HG03571 (cell line): Measurements from ENCODE around the gene SIRPA.

Source experiments
- ATAC-seq: cut with Tn5 transposase; IDR thresholded peaks from one replicate; pipeline ENCODE4 v1.9.1; 2021; ENCODE audit not compliant: unreplicated experiment

Gene SIRPA

DNA sequence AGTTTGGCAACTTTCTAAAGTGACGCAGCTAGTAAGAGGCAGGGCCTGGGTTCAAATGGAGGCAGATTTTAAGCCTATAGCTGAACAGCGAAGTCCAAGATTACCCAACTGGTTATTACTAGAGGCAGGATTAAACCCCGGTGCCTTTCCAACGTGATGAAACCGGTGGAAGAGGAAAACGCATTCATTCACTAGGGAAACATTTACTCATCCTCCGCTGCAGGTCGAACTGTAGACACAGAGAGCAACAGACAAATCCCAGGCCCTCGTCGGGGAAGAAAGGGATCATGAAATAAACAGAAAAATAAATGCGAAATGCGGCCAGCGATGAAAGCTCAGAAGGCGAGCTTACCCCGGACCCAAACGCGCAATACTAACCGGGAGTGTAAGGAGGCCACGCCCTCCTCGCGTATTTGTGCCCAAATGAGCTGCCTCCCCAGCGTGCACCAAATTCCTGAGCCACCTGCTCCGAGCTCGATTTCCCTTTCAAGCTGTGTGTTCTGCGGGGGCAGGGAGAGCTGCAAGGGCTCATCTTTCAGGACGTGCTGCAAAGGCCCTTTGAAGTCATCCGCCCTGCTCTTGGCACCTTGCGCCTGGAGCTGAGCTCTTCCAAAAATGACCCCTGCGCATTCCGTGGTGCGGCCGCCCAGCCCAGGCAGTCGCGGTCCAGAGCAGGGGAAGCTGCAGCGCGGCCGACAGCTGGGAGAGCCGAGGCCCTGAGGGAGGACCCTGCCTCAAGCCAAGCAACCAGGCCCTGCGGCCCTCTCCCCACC is 51.7 kb downstream of the SIRPA start:
- ATAC-seq: no peak

DNA sequence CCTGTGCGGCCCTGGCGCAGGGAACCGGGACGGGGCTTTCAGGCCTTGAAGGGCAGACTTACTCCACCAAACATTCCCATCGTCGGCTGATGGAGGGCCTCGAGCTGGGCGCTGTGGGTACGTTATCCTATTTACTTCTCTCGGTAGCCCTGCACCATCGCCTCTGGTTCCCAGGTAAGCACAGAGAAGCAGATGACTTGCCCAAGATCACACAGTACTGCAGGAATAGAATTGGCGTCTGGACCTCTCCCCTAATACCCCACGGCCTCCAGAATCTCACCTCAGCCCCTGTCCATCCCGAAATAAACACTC is 52.3 kb downstream of the SIRPA start:
- ATAC-seq: no peak

DNA sequence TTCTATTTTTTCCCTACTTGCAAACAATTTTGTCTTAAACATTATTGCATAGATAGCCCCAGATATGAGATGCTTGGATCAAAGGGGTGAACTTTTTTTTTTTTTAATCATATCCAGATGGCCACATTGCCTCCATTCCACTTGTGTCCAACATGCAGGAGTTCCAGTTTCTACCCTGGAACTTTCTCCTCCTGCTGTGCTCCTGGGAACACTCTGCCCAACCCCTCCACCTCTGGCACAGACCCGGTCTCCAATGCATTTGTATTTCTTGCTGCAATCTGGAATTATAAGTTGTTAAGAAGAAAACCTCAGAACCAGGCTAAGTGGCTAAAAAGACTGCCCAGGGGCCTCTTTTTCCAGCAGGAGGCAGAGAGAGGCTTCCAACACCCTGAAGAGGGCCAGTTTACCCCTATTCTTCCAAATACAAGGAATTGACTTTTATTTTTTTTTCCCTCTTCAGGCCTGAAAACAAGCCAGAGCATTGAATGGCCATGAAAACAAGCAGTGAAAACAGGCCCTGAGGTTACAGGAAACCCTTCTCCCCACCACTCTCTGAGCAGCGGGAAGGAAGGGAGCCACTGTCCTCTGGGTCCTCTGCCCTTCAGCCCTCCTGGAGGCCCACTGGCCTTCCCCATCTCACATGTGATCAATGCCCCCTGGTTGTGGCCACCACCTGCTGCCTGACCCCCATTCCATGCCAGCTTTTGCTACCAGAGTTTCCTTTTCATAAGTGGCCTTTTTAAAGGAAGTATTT is 54.3 kb downstream of the SIRPA start:
- ATAC-seq: no peak

DNA sequence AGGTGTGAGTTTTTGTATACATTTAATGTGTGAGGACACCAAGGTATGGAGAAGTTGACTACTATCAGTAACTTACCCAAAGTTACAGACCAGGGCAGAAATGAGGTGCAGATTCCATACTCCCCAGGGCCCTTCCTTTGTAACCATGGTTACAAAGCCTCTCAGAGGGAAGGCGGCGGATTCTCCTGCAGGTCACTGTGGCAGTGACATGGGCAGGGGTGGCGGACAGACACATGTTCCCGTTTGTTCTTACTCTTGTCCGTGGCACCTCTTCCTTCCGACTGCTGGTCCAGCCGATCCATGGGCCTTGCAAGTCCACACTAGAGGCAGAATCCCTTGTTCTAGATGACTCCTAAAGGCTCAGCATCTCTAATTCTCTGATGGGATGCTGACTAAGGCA is 55.6 kb downstream of the SIRPA start:
- no peak for ATAC-seq

DNA sequence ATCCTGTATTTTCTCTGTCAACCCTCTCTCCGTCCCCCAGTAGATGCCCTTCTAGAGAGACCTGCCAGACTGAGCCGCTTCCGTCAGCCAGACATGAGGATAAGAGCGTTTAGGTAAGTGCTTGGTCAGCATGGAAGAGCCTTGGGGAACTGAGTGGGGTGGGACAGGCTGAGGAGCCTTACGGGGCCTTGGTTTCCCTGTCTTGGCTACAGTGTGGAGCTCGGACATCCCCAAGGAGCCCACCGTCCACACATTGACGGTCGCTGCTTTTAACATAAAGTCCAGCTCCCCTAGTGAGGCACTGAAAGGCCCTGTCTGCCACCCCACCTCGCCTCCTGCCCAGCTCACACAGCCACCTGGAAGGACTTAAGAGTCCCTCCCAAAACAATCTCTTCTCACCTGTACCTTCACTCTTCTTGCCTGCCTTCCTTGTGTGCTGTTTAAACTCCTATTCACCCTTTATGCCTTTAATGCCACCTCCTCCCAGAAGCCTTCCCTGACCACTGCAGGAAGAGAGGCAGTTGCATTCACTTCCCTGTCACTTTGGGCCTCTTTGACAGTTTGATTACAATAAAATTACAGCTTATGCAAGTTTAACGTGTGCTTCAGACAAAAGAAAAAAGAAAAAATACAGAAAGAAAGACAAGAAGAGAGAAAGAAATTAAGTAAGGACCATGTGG is 56.4 kb downstream of the SIRPA start:
- ATAC-seq: no peak

DNA sequence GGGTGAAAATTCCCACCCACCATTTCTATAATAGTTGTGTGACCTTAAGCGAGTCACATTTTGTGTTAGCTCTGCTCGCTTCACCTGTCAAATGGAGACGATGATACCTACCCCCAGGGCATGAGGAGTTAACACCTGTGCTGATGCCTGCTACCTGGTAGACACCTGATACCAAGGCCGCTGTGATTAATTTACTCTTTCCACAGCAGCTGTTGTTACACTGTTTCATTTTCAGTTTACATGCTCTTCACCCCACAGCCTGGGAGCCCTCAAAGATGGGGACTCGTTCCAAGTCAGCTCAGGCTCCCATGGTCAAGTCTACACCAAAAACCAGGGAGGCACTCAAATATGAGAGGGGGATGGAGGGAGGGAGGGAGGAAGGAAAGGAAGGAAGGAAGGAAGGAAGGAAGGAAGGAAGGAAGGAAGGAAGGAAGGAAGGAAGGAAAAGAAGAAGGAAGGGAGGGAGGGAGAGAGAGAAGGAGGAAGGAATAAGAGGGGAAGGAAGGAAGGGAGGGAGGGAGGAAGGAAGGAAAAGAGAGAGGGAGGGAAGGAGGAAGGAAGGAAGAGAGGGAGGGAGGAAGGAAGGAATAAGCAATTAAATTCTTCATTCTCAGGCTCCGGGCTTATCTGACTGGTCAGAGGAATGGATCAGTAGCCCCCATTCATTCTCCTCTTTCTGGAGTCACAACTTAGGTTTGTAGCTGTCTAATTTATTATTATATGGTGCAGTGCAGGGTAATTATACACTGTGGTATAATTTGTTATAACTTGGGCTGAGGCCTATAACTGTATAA is 57.7 kb downstream of the SIRPA start:
- ATAC-seq: no peak

DNA sequence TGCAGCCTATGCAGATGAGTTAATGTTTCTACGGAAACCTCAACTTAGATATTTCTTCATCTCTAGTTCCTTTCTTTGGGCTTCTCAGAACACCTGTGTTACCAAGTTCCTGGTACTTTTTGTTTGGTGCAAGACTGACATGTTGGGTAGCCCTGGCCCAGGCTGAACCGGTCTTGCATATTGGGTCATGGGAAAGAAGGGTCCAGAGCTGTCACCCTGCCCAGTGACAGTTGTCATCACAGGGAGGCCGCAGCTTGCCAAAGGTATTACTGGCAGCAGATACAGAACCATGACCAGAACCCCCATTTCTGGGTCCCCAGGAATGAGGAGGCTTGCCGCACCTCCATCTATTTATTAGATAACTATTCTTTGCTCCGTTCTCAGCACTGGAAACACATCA is 58.4 kb downstream of the SIRPA start:
- no peak for ATAC-seq

DNA sequence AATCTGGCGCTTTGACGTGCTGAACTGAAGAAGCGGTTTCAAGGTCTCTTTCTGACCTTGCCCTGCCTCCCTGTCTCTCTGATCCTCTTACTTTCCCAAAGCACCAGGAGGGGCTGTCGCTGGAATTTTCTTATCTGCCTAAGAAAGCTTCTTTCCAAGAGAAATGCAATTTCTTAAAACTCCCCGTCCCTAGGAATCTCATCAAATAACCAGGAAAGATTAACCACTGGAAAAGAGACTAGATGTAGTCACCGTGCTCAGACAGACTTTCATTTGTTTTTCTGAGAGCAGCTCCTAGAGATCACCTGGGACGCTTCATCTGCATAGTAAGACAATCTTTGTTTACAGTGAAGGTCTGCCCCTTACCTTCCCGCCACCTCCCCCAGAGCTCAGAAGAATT is 60.0 kb downstream of the SIRPA start:
- no peak for ATAC-seq

DNA sequence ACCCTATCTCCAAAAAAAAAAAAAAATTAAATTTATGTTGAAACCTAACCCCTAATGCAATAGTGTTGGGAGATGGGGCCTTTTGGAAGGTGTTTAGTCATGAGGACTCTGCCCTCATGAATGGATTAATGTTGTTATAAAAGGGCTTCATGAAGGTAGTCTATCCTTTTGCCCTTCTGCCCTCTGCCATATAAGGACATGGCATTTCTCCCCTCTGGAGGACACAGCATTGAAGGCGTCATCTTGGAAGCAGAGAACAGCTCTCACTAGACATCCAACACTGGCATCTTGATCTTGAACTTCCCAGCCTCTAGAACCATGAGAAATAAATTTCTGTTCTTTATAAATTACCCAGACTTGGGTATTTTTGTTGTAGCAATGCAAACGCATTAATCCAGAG is 63.2 kb downstream of the SIRPA start:
- no peak for ATAC-seq

DNA sequence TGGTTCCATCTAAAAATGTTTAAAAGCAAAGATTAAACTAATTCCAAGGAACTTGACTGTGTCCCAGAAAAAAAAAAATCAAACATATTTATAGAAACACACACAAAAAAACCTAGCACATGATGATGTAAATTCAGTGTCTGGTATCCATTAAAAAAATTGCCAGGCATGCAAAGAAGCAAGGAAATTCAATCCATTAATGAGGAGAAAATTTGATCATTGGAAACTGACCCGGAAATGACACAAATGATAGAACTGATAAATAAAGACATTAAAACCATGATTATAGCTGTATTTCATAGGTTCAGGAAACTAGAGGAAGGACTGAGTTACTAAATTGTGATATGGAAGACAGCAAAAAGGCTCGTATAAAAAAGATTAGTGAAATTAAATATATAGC is 63.9 kb downstream of the SIRPA start:
- ATAC-seq: no peak

DNA sequence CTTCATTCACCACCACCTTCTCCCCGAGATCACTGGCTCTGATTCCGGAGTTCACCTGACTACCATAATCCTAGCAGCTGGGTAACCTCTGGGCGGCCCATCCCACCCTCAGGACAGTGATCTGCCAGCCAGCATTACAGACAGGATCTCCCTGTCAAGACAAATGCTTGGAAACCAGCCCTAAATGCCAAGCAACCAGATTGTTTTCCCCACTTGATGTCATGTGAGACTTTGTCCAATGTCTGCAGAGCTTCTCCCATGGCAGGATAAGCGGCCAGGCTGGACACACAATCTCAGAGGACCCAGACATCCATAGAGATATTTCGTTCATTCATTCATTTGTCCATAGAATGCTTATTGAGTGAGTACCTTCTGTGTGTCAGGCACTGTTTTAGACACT is 66.2 kb downstream of the SIRPA start:
- no peak for ATAC-seq

DNA sequence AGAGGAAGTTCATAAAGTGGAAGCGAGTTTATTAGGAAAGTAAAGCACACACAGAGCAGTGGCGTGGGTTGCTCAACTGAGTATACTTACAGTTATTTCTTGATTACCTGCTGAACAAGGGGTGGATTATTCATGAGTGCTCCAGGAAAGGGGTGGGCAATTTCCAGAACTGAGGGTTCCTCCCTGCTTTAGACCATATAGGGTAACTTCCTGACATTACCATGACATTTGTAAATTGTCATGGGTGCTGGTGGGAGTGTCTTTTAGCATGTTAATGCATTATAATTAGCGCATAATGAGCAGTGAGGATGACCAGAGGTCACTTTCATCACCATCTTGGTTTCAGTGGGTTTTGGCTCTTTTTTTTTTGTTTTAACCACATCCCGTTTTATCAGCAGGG is 68.9 kb downstream of the SIRPA start:
- no peak for ATAC-seq

DNA sequence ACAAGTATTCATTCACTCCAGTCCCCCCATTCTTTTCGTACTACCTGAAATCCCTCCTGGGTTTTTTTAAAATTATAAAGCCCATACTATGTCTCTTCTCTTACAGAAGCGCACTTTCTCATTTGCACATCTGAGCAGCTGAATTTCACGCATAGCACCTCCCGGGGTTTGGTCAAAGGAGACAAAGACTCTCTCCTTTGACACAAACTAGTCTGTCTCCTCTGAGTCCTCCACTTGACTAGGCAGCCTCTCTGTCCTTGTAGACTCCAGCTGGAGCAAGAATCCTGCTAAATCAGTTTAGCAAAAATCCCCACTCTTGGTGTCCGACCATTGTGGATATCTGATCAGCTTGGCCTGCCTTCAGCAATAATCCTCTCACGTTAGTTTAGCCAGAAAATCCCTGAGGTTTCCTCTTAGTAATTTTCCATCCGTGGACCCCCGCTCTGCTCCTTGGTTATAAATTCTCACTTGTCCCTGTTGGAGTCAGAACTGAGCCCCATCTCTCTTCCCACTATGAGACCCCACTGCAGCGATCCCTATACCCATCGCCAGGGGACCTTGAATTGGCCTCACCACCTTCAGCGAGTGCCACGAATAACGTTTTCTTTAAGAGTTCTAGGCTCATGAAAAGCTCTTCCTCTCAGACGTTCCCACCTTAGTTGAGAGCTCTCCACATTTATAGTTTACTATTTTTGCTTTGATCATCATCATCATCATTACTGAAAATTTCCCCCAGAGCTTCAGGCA is 69.6 kb downstream of the SIRPA start:
- no peak for ATAC-seq

DNA sequence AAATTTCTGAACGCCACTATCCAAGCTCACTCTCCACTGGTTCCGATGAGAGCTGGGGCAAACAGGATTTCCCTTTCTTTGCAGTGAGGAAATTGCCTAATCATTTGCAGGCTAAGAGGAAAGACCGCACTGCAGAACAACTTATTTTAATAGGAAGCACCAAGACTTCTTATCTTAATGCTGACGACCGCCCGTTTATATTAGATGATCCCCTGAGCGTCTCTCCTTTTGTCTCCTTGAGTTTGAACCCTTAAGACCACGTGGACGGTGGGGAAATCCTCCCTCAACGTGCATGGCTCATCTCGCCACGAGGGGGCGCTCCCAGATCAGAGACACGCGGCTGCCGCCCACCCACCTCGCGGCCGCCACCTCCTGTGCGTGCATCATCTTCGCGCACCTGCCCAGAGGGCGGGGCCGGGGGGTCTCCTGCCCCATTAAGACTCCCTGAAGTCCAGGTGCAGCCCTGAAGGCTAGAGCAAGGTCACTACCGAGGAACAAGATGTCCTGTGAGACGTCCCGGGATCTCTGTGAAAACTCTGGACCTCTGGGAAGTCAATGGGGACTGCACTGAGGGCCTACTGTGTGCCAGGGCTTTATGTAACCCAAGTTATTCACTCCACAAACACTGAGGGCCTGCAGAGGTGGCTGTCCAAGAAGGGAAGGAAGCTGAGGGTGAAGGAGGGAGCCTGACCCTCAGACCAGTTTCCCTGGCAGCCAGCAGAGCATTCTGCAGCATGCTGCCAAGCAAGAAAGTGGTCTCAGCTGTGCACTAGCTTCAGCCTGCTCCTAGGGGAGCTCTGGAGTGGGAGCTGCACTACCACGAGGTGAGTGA is 70.5 kb downstream of the SIRPA start:
- ATAC-seq: no peak

DNA sequence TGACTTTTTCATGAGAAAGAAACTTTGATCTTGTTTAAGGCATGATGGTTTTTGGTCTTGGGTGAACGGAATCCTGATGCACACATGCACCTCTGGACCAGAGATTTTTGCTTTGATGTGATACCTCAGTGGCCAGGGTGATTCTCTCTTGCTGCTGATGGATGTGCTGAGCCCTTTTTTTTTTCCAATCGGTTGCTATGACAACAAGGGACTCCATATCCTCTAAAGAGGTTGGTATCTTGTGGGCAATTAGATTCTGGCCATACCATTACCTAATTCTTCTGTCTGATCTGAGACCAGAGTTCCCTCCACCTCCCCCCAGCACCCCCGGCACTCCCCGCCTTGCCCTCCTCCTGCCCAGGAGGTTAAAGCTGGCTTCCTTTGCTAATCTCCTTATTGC is 73.8 kb downstream of the SIRPA start:
- no peak for ATAC-seq

DNA sequence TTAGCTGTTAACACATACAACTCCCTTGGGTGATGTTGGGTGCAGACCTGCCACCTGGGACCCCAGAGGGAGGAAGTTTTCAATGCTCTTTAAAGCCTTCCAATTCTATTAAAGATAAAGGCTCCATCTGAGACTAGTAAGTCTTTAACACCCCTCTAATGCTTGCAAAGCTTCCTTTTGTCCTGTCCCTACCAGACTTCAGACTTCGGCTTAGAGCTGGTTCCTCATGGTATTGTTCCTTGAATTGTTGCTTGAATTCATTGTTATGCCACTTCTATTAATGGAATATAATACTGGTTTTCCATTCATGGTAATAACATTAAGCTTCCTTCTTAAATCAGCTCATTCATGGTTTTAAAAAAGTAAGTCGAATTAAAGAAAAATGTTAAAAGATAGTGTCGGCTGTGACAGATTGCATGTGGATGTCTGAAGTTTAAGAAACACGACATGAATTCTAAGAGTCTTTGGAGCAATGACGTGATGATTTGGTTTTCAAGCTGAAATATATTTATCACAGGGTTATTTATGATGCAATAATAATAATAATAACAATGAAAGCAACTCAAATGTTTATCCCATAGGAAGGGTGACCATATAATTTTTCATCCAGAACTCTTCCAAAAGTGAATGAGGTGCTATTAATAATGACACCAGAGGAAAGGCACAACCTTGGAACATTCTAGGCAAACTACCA is 76.8 kb downstream of the SIRPA start:
- ATAC-seq: no peak

DNA sequence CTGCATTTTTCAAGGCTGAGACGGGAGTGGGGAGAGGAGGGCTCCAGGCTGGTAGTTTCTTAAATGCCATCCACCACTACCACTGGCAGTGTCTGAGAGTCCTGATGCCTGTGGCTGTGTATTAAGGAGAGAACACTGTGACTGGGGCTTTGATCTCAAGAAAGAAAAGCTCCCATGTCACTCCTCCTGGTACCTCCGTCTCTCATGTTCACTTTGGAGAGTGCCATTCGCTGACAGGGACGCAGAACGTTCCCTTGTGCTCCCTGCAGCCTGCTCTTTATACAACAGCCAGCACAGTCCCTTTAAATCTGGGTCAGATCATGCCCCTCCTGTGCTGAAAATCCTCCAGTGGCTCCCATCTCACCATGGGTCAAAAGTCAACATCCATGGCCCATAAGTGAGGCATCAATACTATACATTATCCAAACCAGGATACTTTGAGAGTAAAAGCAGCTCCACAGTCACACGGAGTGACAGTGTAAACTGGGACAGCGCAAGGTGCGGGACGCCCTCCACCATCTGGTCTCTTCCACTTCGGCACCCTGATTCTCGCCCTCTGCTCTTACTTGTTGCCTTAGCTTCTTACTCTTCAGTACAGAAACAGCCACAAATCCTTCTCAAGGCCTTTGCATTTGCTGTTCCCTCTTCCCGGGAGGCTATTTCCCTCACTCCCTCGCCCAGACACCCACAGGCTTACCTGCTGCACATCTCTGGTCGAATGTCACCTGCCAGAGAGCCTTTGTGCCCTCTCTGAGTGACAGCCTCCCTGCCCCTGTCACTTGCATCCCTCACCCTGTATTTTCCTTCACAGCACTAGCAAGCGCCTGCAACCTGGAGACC is 78.6 kb downstream of the SIRPA start:
- no peak for ATAC-seq

DNA sequence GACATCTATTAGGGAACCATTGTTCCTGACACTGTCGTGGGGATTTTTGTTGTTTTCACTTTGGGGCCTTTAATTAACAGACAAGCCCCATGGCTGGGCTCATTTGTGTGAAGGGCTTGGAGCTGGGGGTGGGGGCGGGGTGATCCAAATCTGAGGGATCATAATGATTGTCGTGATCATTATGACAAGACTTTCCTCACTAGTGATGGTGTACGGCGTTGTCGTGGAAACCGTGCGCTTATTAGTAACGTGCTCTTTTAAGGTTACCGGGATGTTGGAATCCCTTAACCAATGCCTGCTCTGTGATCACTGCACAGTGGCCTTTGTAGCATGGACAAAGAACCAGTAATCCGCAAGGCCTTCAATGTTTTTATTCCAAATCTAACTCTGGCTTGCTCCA is 80.1 kb downstream of the SIRPA start:
- ATAC-seq: no peak
